OCI-LY7 (cell line): ENCODE results near the gene CYP2W1. TPM values are rescaled to one million over a fixed set of nuclear protein-coding genes. Genes with fewer than 3 reads are reported as not detected.

ENCODE experiments used
- BruUV-seq: library from RNA; stranded (reverse); fragments of 400-500 nt; replicated peaks from 2 replicates; lab custom pipeline; 2021; lab: Mats Ljungman, UMichigan
- CTCF ChIA-PET: fragments of 300-600 bp; sonication (Branson Sonifier 250); formaldehyde crosslinking; loops from one replicate; lab custom pipeline; 2022; ENCODE audit warnings: antibody characterized with exemption; ENCODE audit not compliant: unreplicated experiment; lab: Charles Lee
- POLR2A ChIA-PET: fragments of 300-600 bp; sonication (Branson Sonifier 250); formaldehyde crosslinking; loops from one replicate; lab custom pipeline; 2022; ENCODE audit warnings: antibody characterized with exemption; lab: Charles Lee
- DNase-seq: peaks from one replicate; pipeline ENCODE4 v3.0.0-alpha.2; 2015; ENCODE audit warnings: low spot score
- H2AFZ ChIP-seq: fragments of 200-600 bp; sonication (generic), shearing (Covaris generic); 2 replicates; pipeline ENCODE4 v1.6.1; 2014; ENCODE audit warnings: mild to moderate bottlenecking, antibody characterized with exemption, low read length, moderate library complexity
- H3K27ac ChIP-seq: fragments of 200-600 bp; sonication (generic); 2 replicates; pipeline ENCODE4 v1.5.1; 2014; ENCODE audit warnings: mixed run types, low read depth, mild to moderate bottlenecking, moderate library complexity, low read length, inconsistent platforms; ENCODE audit not compliant: poor library complexity, severe bottlenecking
- H3K36me3 ChIP-seq: fragments of 200-600 bp; sonication (generic); 2 replicates; pipeline ENCODE4 v1.6.1; 2014; ENCODE audit warnings: mild to moderate bottlenecking, antibody characterized with exemption, low read length, moderate library complexity, mixed read lengths; ENCODE audit not compliant: insufficient read depth
- H3K4me1 ChIP-seq: fragments of 200-600 bp; sonication (generic); 2 replicates; pipeline ENCODE4 v1.5.1; 2014; ENCODE audit warnings: mild to moderate bottlenecking, low read length; ENCODE audit not compliant: insufficient read depth, poor library complexity, severe bottlenecking
- H3K4me2 ChIP-seq: fragments of 200-600 bp; sonication (generic); 2 replicates; pipeline ENCODE4 v1.6.1; 2014; ENCODE audit warnings: mild to moderate bottlenecking, low read length
- H3K4me3 ChIP-seq: fragments of 200-600 bp; sonication (generic); 2 replicates; pipeline ENCODE4 v1.5.1; 2014; ENCODE audit warnings: mild to moderate bottlenecking, low read depth, low read length; ENCODE audit not compliant: poor library complexity, severe bottlenecking
- H3K79me2 ChIP-seq: fragments of 200-600 bp; sonication (generic); 2 replicates; pipeline ENCODE4 v1.6.1; 2016; ENCODE audit warnings: low read depth, mild to moderate bottlenecking, low read length, moderate library complexity, mixed read lengths; ENCODE audit not compliant: insufficient read depth
- H3K9me2 ChIP-seq: fragments of 200-600 bp; sonication (generic); 2 replicates; pipeline ENCODE4 v1.6.1; 2016; ENCODE audit warnings: mild to moderate bottlenecking, low read length, mixed read lengths; ENCODE audit not compliant: insufficient read depth
- H3K9me3 ChIP-seq: fragments of 200-600 bp; sonication (generic); 2 replicates; pipeline ENCODE4 v1.6.1; 2014; ENCODE audit warnings: mild to moderate bottlenecking, mixed run types, low read length, mixed read lengths
- H4K20me1 ChIP-seq: fragments of 200-600 bp; sonication (generic); 2 replicates; pipeline ENCODE4 v1.6.1; 2014; ENCODE audit warnings: mild to moderate bottlenecking, antibody characterized with exemption, low read length, moderate library complexity, mixed read lengths; ENCODE audit not compliant: insufficient read depth
- EZH2phosphoT487 ChIP-seq: fragments of 200-600 bp; sonication (generic); IDR thresholded peaks from 2 replicates; pipeline ENCODE4 v1.6.1; 2018; ENCODE audit warnings: low read depth, borderline replicate concordance, mild to moderate bottlenecking, mixed run types, antibody characterized with exemption, low read length, moderate library complexity, mixed read lengths
- intact Hi-C: fragments of 100-400 bp; cut with micrococcal nuclease; formaldehyde crosslinking; loops from one replicate; pipeline ENCODE4 v1.10.0; 2022; ENCODE audit not compliant: unreplicated experiment
- total RNA-seq, 2 experiments: library from RNA; depleted of rRNA in 1 of 2; stranded (reverse); fragments of >200 nt in 1 of 2; shearing (Covaris generic) in 1 of 2; gene quantifications; 2 replicates each; pipeline ENCODE4 v1.2.3, GENCODE V29; 2014 to 2022
- TF ChIP-seq, protein P1 (sequence below): fragments of 200-600 bp; sonication (generic); conservative IDR thresholded peaks from 2 replicates; pipeline ENCODE4 v1.5.1; 2014; ENCODE audit warnings: mild to moderate bottlenecking, antibody characterized with exemption, low read length, moderate library complexity, mixed read lengths

CYP2W1 gene
- total RNA-seq, 2 experiments from 2014 or later: 1.3 TPM; not detected in 1

DNA sequence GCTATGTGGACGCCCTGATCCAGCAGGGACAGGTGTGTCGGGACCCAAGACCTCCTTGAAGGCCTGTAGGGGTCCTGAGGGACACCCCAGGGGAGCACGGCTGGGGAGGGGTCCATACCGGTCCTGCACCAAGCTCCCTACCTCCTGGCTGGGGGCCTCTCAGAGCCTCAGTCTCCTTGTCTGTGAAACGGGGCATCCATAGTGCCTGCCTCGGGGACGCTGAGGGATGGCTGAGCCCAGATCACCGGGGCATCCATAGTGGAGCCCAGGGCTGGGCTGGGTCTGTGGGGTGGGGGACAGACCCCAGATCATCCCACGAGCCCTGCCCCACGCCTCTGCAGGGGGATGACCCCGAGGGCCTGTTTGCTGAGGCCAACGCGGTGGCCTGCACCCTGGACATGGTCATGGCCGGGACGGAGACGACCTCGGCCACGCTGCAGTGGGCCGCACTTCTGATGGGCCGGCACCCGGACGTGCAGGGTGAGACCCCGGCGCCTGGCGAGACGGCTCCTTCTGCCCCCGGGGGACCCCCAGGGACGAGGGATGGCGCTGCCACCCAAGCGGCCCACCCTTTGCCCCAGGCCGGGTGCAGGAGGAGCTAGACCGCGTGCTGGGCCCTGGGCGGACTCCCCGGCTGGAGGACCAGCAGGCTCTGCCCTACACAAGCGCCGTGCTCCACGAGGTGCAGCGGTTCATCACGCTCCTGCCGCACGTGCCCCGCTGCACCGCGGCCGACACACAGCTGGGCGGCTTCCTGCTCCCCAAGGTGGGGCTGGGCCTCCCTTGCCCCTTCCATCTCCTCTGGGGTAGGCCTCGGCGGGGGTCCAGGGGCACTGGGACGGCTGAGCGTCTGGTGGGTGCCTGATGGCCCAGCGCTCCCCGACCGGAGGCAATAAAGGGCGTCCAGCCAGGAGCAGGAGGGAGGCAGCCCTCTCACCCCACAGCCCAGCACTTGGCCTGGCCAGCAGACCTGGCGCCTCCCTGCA, 4.1 kb downstream of the CYP2W1 start:
- intact Hi-C loops: no loop called here
- no peak overlapping the region for H3K4me2 ChIP-seq
- H3K79me2 ChIP-seq: no peaks in the 10 kb centered on the region
- no peak for TF ChIP-seq EZH2phosphoT487
- TF ChIP-seq, protein P1, sequence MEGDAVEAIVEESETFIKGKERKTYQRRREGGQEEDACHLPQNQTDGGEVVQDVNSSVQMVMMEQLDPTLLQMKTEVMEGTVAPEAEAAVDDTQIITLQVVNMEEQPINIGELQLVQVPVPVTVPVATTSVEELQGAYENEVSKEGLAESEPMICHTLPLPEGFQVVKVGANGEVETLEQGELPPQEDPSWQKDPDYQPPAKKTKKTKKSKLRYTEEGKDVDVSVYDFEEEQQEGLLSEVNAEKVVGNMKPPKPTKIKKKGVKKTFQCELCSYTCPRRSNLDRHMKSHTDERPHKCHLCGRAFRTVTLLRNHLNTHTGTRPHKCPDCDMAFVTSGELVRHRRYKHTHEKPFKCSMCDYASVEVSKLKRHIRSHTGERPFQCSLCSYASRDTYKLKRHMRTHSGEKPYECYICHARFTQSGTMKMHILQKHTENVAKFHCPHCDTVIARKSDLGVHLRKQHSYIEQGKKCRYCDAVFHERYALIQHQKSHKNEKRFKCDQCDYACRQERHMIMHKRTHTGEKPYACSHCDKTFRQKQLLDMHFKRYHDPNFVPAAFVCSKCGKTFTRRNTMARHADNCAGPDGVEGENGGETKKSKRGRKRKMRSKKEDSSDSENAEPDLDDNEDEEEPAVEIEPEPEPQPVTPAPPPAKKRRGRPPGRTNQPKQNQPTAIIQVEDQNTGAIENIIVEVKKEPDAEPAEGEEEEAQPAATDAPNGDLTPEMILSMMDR: no peak
- H3K9me2 ChIP-seq: no peaks in the 10 kb centered on the region
- CTCF ChIA-PET: no interaction called here
- no peak overlapping the region for H3K27ac ChIP-seq
- no peaks in the 10 kb centered on the region for H3K9me3 ChIP-seq
- no peaks in the 10 kb centered on the region for H3K36me3 ChIP-seq
- POLR2A ChIA-PET: no interaction called here
- no TSS peak for BruUV-seq
- peaks cover 35% of the 10 kb centered on the region for H3K4me1 ChIP-seq
- DNase-seq: no peak
- H4K20me1 ChIP-seq: no peaks in the 10 kb centered on the region
- H3K4me3 ChIP-seq: no peak overlapping the region
- H2AFZ ChIP-seq: no peak overlapping the region

DNA sequence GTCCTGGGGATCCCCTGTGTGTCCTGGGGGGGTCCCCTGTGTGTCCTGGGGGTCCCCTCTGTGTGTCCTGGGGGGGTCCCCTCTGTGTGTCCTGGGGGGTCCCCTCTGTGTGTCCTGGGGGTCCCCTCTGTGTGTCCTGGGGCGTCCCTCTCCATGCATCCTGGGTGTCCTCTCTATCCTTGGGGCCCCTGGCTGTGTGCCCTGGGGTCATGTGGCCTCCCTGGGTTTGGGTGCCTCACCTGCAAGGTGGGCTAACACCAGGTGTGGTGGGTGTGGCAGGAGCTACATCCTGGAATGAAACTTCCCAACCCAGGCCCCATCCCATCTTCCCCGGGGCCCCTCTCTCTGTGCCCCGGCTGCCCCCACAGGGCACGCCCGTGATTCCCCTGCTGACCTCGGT, 4.9 kb downstream of the CYP2W1 start:
- no peak for DNase-seq
- CTCF ChIA-PET: no interaction called here
- intact Hi-C loops: no loop called here
- Histone ChIP-seq H3K9me2 (no peaks in the 10 kb centered on the region), H3K4me2 (no peak overlapping the region), H3K4me1 (peaks cover 31% of the 10 kb centered on the region), H3K79me2 (no peaks in the 10 kb centered on the region), H3K27ac (no peak overlapping the region), H4K20me1 (no peaks in the 10 kb centered on the region), H2AFZ (no peak overlapping the region), H3K9me3 (no peaks in the 10 kb centered on the region), H3K4me3 (no peak overlapping the region), H3K36me3 (no peaks in the 10 kb centered on the region)
- no TSS peak for BruUV-seq
- POLR2A ChIA-PET: no interaction called here
- TF ChIP-seq, protein P1: no peak
- no peak for TF ChIP-seq EZH2phosphoT487

DNA sequence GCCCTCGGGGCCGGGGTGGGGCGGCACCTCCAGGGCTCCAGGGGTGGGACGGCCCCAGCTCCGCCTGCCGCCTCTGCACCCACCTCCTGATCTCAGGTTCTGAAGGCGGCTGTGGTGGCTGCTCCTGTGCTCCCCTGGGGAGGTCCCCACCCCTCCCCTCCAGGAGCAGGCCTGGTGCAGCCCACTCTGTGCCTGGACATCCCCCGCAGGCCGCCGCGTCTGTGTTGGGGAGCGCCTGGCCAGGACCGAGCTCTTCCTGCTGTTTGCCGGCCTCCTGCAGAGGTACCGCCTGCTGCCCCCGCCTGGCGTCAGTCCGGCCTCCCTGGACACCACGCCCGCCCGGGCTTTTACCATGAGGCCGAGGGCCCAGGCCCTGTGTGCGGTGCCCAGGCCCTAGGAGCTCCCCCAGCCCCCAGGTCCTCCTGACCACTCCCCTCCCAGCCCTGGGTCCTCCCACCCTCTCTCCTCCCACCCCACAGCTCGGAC, 5.5 kb downstream of the CYP2W1 start:
- H3K27ac ChIP-seq: no peak overlapping the region
- no peaks in the 10 kb centered on the region for H4K20me1 ChIP-seq
- H3K79me2 ChIP-seq: no peaks in the 10 kb centered on the region
- no peak overlapping the region for H3K4me2 ChIP-seq
- TF ChIP-seq, protein P1: no peak
- TF ChIP-seq EZH2phosphoT487: no peak
- no peak for DNase-seq
- H3K9me2 ChIP-seq: no peaks in the 10 kb centered on the region
- ChIA-PET POLR2A (no interaction called here), CTCF (no interaction called here)
- H3K4me3 ChIP-seq: no peak overlapping the region
- intact Hi-C loops: no loop called here
- BruUV-seq: no TSS peak
- no peak overlapping the region for H2AFZ ChIP-seq
- H3K4me1 ChIP-seq: peaks cover 31% of the 10 kb centered on the region
- H3K9me3 ChIP-seq: no peaks in the 10 kb centered on the region
- H3K36me3 ChIP-seq: no peaks in the 10 kb centered on the region
